Skeletal muscle satellite cell (primary cell): Measurements from ENCODE around the gene CDK11A. TPM values are rescaled to one million over a fixed set of nuclear protein-coding genes. Genes with fewer than 3 reads are reported as not detected.
"Not testable (repeated sequence)": the region's sequence is repeated elsewhere in the genome, so short reads cannot be mapped to it uniquely, and the experiment has no call there.

Experiments
- H3K27me3 ChIP-seq: 2 replicates; pipeline ENCODE4 v1.7.0; 2013; ENCODE audit warnings: low read length; ENCODE audit not compliant: control insufficient read depth, insufficient read depth
- H3K36me3 ChIP-seq: 2 replicates; pipeline ENCODE4 v1.7.0; 2013; ENCODE audit warnings: mild to moderate bottlenecking, control low read depth, low read length; ENCODE audit not compliant: insufficient read depth
- H3K4me1 ChIP-seq: 2 replicates; pipeline ENCODE4 v1.7.0; 2013; ENCODE audit warnings: low read length; ENCODE audit not compliant: control insufficient read depth, insufficient read depth
- H3K4me2 ChIP-seq: 2 replicates; pipeline ENCODE4 v1.7.0; 2013; ENCODE audit warnings: mild to moderate bottlenecking, low read length
- H3K4me3 ChIP-seq: 2 replicates; pipeline ENCODE4 v1.7.0; 2013; ENCODE audit warnings: low read length
- H3K9ac ChIP-seq: 2 replicates; pipeline ENCODE4 v1.7.0; 2013; ENCODE audit warnings: mild to moderate bottlenecking, low read depth, low read length, moderate library complexity
- H3K9me3 ChIP-seq: replicated peaks from 2 replicates; pipeline ENCODE4 v1.7.0; 2013; ENCODE audit warnings: mild to moderate bottlenecking, control low read depth, low read length
- total RNA-seq: library from RNA; depleted of rRNA; stranded (reverse); fragments of >200 nt; gene quantifications from 2 replicates; pipeline ENCODE4 v1.2.3, GENCODE V29; 2012; rRNA removed

The CDK11A gene
- 7.1 and 10.5 TPM in 2 replicates for total RNA-seq

DNA sequence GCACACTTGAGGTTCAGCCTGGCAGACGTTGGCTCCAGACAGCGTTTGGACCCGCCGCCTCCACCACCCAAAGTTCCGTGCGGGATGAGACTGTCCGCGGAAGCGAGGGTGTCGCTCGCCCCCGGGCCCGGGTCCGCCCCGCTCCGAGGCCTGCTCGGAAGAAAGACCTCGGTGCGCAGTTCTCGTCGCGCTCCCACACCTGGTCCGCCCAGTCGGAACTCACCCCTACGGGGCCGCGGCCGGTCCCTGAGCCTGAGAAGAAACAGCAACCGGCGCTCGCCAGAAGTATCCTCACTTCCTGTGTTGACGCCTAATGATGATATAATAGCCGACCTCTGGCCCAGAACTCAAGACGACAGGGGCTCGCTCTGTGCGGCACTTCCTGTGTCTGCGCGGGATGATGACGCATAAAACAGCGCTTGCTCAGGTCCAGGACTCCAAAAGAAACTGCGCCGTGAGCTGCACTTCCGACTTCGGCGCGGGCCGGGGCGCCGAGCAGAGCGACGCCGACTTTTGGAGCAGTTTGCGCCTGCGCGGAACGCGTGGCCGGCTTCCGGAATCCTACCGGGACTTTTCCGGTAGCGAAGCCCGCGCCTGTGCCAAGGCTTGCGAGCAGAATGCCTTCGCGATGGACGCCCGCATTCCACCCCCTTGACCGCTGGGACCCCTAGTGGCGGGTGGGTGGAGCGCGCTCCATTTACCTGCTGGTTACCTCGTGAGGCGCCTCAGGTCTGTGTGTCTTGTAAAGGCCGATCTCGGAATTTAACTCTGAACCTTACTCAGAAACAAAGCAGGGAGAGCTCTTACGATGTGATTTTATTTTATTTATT, at the start of gene CDK11A:
TSS of gene CDK11A (minus strand) at position 323 of the 830 bp plus-strand sequence. CDS start 1,539 bp downstream, outside the sequence.
- Histone ChIP-seq H3K4me2 (peak within 1 kb of the TSS; percentile 69), H3K4me3 (peak within 1 kb of the TSS; percentile 77), H3K36me3 (peaks cover 11% of the 10 kb centered on the region), H3K9ac (peak within 1 kb of the TSS; percentile 88)
- H3K4me1 ChIP-seq, H3K27me3 ChIP-seq, H3K9me3 ChIP-seq: not testable (repeated sequence)

DNA sequence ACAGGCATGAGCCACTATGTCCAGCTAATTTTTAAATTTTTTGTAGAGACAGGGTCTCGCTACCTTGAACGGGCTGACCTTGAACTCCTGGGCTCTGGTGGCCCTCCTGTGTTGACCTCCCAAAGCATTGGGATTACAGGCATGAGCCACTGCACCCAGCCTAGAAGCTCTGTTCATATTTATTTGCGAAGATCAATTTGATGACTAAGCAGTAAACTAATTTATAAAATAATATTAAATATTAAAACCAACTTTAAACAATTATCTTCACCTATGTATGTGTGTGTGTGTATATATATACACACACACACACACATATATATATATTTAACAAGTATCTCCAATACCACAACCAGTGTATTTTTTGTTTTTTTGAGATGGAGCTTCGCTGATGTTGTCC, 49.7 kb upstream of the CDK11A start:
- H3K4me1 ChIP-seq: peaks cover 21% of the 10 kb centered on the region
- no peak overlapping the region for H3K4me2 ChIP-seq
- no peaks in the 10 kb centered on the region for H3K9me3 ChIP-seq
- peaks cover 19% of the 10 kb centered on the region for H3K36me3 ChIP-seq
- no peak overlapping the region for H3K9ac ChIP-seq
- no peak overlapping the region for H3K4me3 ChIP-seq
- no peaks in the 10 kb centered on the region for H3K27me3 ChIP-seq

GRCh38 chr1:1771096-1771495, 46.9 kb upstream of the CDK11A start:
- H3K27me3 ChIP-seq: no peaks in the 10 kb centered on the region
- no peak overlapping the region for H3K9ac ChIP-seq
- H3K9me3 ChIP-seq: no peaks in the 10 kb centered on the region
- no peak overlapping the region for H3K4me2 ChIP-seq
- H3K4me1 ChIP-seq: peaks cover 9% of the 10 kb centered on the region
- H3K36me3 ChIP-seq: peaks cover 26% of the 10 kb centered on the region
- no peak overlapping the region for H3K4me3 ChIP-seq

DNA sequence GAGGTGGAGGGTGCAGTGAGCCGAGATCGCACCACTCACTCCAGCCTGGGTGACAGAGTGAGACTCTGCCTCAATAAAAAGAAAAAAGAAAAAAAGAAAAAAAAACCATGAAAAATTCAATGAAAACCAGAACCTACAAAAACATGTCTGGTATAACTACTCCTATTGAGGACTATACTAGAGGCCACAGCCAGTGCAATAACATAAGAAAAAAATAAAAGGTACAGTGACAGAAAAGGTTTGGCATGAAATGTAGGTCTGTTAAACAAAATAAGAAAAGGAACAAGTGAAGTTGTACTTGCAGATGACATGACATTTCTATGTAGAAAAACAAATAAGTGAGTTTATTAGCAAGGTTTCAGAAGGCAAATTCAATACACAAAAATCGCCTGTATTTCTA, 45.9 kb upstream of the CDK11A start:
- Histone ChIP-seq H3K4me1 (no peaks in the 10 kb centered on the region), H3K4me3 (no peak overlapping the region), H3K27me3 (no peaks in the 10 kb centered on the region), H3K9ac (no peak overlapping the region), H3K9me3 (no peaks in the 10 kb centered on the region), H3K4me2 (no peak overlapping the region), H3K36me3 (peaks cover 23% of the 10 kb centered on the region)

DNA sequence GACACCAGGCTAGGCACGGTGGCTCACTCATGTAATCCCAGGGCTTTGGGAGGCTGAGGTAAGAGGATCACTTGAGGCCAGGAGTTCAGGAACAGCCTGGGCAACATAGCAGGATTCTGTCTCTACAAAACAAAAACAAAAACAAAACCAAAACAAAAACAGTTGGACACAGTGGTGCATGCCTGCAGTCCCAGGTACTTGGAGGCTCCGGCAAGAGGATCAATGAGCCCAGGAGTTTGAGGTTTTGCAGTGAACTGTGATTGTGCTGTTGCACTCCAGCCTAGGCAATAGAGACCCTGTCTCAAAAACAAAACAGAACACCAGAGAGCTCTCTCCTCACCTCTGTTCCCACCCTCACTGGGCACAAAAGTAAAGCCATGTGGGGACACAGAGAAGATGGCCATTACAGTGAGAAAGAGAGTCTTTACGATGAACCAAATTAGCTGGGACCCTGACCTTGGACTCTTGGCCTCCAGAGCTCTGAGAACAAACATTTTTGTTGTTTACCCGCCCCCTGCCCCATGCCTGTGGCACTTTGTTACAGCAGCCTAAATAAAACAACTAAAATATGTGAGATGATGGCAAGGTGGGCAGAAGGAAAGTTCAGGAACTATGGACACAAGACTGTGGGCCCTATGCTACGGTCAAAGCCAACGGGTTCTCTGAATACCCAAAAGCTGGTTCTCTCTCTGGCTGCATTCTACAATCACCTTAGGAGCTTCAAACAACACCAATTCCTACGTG, 44.3 kb upstream of the CDK11A start:
- Histone ChIP-seq H3K9ac (no peak overlapping the region), H3K27me3 (no peaks in the 10 kb centered on the region), H3K4me1 (no peaks in the 10 kb centered on the region), H3K4me2 (no peak overlapping the region), H3K36me3 (peaks cover 38% of the 10 kb centered on the region), H3K4me3 (no peak overlapping the region), H3K9me3 (no peaks in the 10 kb centered on the region)

- Histone ChIP-seq H3K4me3 (no peak overlapping the region), H3K27me3 (no peaks in the 10 kb centered on the region), H3K4me1 (no peaks in the 10 kb centered on the region), H3K9me3 (no peaks in the 10 kb centered on the region), H3K9ac (no peak overlapping the region), H3K36me3 (peaks cover 42% of the 10 kb centered on the region), H3K4me2 (no peak overlapping the region)
These were observed 40.8 kb upstream of the CDK11A start for GRCh38 chr1:1764876-1765470.

DNA sequence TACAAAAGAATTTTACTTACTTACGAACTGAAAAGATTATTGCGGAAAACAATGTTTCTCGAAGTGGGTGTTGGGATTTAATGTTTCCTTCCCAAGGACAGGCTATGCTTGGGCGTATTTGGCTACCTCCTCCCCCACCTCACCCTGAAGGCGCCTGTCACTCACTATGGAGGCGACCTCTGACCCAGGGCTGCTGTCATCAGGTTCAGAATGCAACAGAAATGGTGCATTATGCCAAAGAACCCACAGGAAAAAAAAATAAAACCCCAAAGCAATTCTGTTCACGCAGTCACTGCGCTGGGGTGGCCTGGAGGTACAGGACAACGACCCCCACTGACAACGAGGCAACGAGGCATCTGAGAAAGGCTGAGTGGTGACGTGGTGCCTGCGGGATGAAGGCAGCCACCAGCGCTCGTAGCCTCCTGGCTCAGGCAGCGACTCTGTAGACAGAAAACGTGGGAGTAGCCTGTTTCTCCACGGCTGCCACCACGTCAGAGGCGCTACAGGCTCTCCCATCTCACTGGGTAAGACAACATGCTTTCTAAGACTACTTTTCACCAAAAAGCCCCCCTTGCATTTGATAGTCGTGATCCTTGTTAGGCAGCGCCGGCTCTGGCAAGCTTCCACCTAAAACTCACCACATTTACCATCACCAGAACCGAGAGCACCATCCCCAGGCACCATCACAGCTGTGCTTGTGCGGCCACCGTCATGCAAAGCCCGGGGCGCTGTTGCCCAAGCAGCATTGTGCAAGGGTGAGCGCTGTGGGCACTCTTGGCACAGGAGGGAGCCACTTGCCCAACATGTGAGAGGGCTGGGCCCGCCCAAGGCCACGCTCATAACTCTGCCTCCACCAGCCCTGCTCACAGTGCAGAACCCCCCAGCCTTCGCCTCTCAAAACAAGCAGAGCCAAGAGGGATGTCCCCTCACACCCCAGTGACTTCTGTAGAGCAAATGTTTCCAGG, 39.8 kb upstream of the CDK11A start:
- H3K4me1 ChIP-seq: peaks cover 2% of the 10 kb centered on the region
- no peaks in the 10 kb centered on the region for H3K27me3 ChIP-seq
- H3K9ac ChIP-seq: no peak overlapping the region
- H3K4me3 ChIP-seq: no peak overlapping the region
- peaks cover 49% of the 10 kb centered on the region for H3K36me3 ChIP-seq
- H3K9me3 ChIP-seq: no peaks in the 10 kb centered on the region
- no peak overlapping the region for H3K4me2 ChIP-seq

GRCh38 chr1:1761504-1762376, 37.6 kb upstream of the CDK11A start:
- Histone ChIP-seq H3K9ac (no peak overlapping the region), H3K9me3 (no peaks in the 10 kb centered on the region), H3K36me3 (peaks cover 51% of the 10 kb centered on the region)

DNA sequence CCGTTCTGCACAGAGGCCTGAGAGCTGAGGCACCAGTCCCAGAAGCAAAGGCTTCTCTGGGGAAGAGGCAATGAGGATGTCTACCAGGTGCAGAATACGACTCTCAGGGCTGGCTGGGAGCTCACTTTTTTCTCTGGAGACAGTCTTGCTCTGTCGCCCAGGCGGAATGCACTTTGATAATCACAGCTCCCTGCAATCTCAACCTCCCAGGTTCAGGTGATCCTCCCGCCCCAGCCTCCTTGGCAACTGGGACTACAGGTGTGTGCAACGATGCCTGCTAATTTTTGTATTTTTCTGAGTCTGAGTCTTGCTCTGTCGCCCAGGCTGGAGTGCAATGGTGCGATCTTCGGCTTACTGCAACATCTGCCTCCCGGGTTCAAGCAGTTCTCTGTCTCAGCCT, 36.6 kb upstream of the CDK11A start:
- H3K27me3 ChIP-seq: no peaks in the 10 kb centered on the region
- no peaks in the 10 kb centered on the region for H3K9me3 ChIP-seq
- H3K4me2 ChIP-seq: no peak overlapping the region
- H3K36me3 ChIP-seq: peaks cover 60% of the 10 kb centered on the region
- H3K4me1 ChIP-seq: peaks cover 5% of the 10 kb centered on the region
- no peak overlapping the region for H3K4me3 ChIP-seq
- no peak overlapping the region for H3K9ac ChIP-seq

More at GRCh38 chr1:1761504-1762376, 37.6 kb upstream of the CDK11A start:
- H3K4me2 ChIP-seq: no peak overlapping the region
- H3K4me1 ChIP-seq: peaks cover 5% of the 10 kb centered on the region
- H3K4me3 ChIP-seq: no peak overlapping the region
- no peaks in the 10 kb centered on the region for H3K27me3 ChIP-seq

GRCh38 chr1:1760345-1760650, 36.1 kb upstream of the CDK11A start:
- Histone ChIP-seq H3K9me3 (no peaks in the 10 kb centered on the region), H3K4me1 (peaks cover 5% of the 10 kb centered on the region), H3K4me3 (no peak overlapping the region), H3K27me3 (no peaks in the 10 kb centered on the region), H3K4me2 (no peak overlapping the region), H3K9ac (no peak overlapping the region), H3K36me3 (peaks cover 63% of the 10 kb centered on the region)
